ENCODE measurements around the gene CRY2. TPM values are rescaled to one million over a fixed set of nuclear protein-coding genes. Genes with fewer than 3 reads are reported as not detected.

The CRY2 gene
- total and polyA plus RNA-seq, 10 of the 15 experiments (the other 5 are each of a cell fraction or from before 2014, with no cell fraction given): 1.2 to 14.7 (median 8.1) TPM

DNA sequence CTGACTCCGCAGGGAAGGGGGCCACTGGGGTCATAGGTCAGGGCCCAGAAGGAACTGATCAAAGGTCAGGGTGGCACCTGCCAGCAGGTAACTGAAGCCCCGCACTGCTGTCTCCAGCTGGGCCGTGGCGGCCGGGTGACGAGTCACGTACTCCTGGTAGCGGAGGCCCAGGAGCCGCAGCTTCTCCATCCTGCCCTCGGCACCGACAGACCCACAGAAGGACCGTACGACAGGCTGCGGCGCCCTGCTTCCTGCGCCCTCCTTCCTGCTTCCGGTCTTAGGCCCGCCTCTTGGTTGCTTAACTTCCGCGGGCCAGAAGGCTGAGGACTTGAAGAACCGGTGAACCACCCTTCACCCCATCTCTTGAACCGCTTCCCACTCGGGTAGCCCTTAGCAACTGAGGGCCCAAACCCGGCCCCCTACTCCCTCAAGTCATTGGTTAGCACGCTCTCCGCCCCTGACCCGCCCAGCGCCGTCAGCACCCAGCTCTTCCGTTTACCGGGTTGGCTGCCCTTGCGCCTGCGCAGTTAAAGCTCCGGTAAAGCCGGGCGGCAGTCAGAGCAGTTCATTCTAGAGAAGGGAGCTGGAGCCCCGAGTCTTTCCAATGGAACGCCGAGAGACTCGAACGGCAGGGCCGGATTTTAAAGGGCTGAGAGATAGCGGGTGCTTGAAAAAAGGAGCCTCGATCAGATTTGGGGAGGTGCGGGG lies 70.5 kb downstream of the CRY2 start, which contains the start of gene PEX16 (continued):
- TF ChIP-seq, protein P1, sequence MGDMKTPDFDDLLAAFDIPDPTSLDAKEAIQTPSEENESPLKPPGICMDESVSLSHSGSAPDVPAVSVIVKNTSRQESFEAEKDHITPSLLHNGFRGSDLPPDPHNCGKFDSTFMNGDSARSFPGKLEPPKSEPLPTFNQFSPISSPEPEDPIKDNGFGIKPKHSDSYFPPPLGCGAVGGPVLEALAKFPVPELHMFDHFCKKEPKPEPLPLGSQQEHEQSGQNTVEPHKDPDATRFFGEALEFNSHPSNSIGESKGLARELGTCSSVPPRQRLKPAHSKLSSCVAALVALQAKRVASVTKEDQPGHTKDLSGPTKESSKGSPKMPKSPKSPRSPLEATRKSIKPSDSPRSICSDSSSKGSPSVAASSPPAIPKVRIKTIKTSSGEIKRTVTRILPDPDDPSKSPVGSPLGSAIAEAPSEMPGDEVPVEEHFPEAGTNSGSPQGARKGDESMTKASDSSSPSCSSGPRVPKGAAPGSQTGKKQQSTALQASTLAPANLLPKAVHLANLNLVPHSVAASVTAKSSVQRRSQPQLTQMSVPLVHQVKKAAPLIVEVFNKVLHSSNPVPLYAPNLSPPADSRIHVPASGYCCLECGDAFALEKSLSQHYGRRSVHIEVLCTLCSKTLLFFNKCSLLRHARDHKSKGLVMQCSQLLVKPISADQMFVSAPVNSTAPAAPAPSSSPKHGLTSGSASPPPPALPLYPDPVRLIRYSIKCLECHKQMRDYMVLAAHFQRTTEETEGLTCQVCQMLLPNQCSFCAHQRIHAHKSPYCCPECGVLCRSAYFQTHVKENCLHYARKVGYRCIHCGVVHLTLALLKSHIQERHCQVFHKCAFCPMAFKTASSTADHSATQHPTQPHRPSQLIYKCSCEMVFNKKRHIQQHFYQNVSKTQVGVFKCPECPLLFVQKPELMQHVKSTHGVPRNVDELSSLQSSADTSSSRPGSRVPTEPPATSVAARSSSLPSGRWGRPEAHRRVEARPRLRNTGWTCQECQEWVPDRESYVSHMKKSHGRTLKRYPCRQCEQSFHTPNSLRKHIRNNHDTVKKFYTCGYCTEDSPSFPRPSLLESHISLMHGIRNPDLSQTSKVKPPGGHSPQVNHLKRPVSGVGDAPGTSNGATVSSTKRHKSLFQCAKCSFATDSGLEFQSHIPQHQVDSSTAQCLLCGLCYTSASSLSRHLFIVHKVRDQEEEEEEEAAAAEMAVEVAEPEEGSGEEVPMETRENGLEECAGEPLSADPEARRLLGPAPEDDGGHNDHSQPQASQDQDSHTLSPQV (IDR thresholded peaks at IDR 0.05): no peak
- TF ChIP-seq MXI1 (IDR thresholded peaks at IDR 0.05; ENCODE audit: low read depth, low read length) (0 out of 2 replicates have a peak, but pooled peaks have one; percentile 43), TAF1 (IDR thresholded peaks at IDR 0.05; ENCODE audit: borderline replicate concordance, low read depth, low read length) (peak; percentile 75), NRF1 (conservative IDR thresholded peaks at IDR 0.05; ENCODE audit: low read depth, low read length) (peak; percentile 77), SIX5 (IDR thresholded peaks at IDR 0.05; ENCODE audit: low read depth, low read length, severe bottlenecking) (peak; percentile 43), SP1 (IDR thresholded peaks at IDR 0.05; ENCODE audit: low read depth, low read length) (peak; percentile 58), RAD21 (IDR thresholded peaks at IDR 0.05; ENCODE audit: insufficient read depth, low read depth, low read length) (no peak), CREB1 (IDR thresholded peaks at IDR 0.05; ENCODE audit: low read depth) (peak; percentile 72), POLR2AphosphoS2 (IDR thresholded peaks at IDR 0.05; ENCODE audit: low read depth, low read length) (peak; percentile 67; the same call in 1 of the 2 replicates), EZH2 (IDR thresholded peaks at IDR 0.05; ENCODE audit: borderline replicate concordance, control insufficient read depth, low read depth, low read length) (no peak), ASH2L (IDR thresholded peaks at IDR 0.05; ENCODE audit: borderline replicate concordance, low read depth) (no peak; the same call in 1 of the 2 replicates), POU2F2 (IDR thresholded peaks at IDR 0.05; ENCODE audit: borderline replicate concordance, low read depth, low read length) (peak; percentile 49; the same call in 1 of the 3 replicates), GATAD2B (conservative IDR thresholded peaks at IDR 0.05; ENCODE audit: low read depth) (peak; percentile 84)
- TF ChIP-seq, protein P2, sequence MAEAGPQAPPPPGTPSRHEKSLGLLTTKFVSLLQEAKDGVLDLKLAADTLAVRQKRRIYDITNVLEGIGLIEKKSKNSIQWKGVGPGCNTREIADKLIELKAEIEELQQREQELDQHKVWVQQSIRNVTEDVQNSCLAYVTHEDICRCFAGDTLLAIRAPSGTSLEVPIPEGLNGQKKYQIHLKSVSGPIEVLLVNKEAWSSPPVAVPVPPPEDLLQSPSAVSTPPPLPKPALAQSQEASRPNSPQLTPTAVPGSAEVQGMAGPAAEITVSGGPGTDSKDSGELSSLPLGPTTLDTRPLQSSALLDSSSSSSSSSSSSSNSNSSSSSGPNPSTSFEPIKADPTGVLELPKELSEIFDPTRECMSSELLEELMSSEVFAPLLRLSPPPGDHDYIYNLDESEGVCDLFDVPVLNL (IDR thresholded peaks at IDR 0.05; ENCODE audit: low read depth, low read length): no peak
- TF ChIP-seq, protein P3, sequence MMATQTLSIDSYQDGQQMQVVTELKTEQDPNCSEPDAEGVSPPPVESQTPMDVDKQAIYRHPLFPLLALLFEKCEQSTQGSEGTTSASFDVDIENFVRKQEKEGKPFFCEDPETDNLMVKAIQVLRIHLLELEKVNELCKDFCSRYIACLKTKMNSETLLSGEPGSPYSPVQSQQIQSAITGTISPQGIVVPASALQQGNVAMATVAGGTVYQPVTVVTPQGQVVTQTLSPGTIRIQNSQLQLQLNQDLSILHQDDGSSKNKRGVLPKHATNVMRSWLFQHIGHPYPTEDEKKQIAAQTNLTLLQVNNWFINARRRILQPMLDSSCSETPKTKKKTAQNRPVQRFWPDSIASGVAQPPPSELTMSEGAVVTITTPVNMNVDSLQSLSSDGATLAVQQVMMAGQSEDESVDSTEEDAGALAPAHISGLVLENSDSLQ (IDR thresholded peaks at IDR 0.05): peak; percentile 54
- TF ChIP-seq, protein P4, sequence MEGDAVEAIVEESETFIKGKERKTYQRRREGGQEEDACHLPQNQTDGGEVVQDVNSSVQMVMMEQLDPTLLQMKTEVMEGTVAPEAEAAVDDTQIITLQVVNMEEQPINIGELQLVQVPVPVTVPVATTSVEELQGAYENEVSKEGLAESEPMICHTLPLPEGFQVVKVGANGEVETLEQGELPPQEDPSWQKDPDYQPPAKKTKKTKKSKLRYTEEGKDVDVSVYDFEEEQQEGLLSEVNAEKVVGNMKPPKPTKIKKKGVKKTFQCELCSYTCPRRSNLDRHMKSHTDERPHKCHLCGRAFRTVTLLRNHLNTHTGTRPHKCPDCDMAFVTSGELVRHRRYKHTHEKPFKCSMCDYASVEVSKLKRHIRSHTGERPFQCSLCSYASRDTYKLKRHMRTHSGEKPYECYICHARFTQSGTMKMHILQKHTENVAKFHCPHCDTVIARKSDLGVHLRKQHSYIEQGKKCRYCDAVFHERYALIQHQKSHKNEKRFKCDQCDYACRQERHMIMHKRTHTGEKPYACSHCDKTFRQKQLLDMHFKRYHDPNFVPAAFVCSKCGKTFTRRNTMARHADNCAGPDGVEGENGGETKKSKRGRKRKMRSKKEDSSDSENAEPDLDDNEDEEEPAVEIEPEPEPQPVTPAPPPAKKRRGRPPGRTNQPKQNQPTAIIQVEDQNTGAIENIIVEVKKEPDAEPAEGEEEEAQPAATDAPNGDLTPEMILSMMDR (IDR thresholded peaks at IDR 0.05 in 2 of 3, conservative IDR thresholded peaks at IDR 0.05 in 1 of 3; ENCODE audit: control insufficient read depth in 2 of 3, extremely low read depth in 1 of 3, insufficient read depth in 1 of 3, low read depth in 3 of 3, low read length in 3 of 3): no peak
- TF ChIP-seq, protein P5, sequence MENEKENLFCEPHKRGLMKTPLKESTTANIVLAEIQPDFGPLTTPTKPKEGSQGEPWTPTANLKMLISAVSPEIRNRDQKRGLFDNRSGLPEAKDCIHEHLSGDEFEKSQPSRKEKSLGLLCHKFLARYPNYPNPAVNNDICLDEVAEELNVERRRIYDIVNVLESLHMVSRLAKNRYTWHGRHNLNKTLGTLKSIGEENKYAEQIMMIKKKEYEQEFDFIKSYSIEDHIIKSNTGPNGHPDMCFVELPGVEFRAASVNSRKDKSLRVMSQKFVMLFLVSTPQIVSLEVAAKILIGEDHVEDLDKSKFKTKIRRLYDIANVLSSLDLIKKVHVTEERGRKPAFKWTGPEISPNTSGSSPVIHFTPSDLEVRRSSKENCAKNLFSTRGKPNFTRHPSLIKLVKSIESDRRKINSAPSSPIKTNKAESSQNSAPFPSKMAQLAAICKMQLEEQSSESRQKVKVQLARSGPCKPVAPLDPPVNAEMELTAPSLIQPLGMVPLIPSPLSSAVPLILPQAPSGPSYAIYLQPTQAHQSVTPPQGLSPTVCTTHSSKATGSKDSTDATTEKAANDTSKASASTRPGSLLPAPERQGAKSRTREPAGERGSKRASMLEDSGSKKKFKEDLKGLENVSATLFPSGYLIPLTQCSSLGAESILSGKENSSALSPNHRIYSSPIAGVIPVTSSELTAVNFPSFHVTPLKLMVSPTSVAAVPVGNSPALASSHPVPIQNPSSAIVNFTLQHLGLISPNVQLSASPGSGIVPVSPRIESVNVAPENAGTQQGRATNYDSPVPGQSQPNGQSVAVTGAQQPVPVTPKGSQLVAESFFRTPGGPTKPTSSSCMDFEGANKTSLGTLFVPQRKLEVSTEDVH (IDR thresholded peaks at IDR 0.05; ENCODE audit: low read depth, partially characterized antibody): peak; percentile 94

Measured in GM12878 (cell line).